IPS DF 19.7 (cell line): ENCODE results near the gene EPN1.

ENCODE experiments used
- DNase-seq: peaks from one replicate; pipeline ENCODE4 v3.0.0-alpha.2; 2013; ENCODE audit warnings: low read depth, low spot score

Gene EPN1

GRCh38 chr19:55679343-55680257, 4.6 kb downstream of the EPN1 start:
- DNase-seq, result no peak

DNA sequence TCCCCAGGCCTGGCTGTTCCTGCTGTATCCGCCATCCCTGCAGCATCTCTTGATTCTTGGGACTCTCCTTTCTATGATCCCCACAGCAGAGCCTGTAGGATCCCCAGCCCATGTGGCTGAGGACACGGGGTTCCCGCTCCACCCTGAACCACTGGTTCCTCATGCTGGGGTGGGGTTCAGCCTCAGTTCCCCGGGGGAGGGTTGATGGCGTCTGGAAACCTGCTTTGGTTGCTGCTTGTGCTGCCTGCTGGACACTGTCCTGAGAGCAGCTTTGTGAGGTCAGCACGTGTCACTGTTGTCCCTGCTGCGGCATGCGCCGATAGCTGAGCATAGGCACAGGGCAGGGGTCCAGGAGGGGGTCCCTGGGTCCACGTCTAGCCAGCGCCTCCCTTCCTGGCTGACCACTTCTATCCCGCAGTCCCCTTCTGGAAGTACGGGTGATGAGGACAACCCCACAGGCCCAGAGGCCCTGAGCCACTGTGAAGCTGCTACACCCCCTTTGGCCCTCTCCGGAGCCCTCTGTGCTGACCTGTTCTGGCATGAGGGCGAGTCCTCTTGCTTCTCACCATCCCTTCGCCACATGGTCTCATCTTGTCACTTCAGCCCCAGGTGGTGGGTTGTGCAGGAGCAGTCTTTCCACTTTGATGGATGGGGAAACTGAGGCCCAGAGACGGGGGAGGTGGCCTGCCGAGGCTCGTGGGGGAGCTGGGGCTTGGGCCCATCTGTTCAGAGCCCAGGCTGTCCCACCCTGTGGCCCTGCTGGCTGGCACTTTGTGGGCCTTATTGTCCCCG, 5.5 kb downstream of the EPN1 start:
- DNase-seq, result no peak

DNA sequence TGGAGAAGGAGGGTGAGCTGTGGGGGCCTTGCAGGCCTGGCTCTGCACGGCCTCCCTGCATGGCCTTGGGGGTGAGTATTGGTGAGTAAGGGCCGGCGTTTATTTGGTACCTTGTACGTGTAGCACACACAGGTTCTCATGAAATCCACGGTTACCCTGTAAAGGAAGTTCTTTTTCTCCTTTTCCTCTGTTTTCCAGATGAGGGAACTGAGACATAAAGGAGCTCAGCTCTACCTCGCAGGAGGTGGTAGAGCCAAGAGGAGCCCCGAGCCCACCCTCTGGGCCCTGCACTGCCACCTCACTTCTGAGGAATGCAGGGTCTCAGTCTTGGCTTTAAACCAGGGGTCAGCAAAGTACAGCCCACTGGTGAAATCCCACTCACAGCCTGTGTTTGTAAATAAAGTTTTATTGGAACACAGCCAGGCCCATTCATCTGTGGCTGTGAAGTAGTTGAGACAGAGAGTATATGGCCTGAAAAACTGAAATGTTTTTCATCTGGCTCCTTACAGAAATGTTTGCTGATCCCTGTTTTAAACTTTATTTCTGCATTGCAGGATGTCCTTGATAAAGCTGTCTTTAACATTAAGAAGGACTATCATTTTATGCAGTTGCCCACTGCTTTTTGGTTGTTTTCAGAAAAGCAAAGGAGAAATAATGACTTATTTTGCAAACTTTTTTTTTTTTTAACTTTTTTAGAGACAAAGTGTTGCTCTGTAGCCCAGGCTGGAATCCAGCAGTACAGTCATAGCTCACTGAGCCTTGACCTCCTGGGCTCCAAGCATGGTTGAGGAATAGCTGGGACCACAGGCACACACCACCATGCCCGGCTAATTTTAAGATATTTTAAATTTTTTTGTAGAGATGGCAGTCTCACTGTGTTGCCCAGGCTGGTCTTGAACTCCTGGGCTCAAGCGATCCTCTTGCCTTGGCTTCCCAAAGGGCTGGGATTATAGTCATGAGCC, 6.4 kb downstream of the EPN1 start:
- no peak for DNase-seq

DNA sequence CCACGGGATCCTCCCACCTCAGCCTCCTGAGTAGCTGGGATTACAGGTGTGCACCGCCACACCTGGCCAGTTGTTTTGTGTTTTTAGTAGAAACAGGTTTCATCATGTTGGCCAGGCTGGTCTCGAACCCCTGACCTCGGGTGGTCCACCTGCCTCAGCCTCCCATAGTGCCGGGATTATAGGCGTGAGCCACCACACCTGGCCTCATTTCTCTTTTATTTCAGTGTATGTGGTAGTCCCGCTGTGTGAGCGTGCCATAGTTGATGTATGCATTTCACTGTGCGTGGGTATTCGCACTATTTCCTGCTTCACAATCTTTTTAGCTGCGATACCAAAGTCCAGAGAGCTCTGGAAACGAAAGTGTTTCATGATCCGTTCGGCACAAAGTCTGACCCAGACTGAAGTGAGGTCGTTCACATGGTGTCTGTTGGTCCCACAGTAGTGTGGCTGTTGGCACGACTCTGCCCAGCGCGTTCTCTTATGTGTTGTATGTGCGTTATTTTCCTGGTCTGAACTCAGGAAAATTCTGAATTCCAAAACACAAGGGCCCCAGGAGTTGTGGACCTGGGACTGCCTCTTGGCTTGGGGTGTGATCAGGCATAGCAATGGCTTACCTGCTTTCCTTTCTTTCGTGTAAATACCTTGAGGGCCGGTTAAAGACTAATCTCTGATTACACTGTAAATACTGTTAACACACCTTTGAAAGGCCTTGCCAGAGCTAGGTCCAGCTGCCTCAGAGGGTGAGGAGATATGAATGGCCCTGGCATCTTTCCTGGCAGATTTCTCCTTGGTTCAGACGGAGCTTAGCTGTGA, 8.6 kb downstream of the EPN1 start:
- no peak for DNase-seq

DNA sequence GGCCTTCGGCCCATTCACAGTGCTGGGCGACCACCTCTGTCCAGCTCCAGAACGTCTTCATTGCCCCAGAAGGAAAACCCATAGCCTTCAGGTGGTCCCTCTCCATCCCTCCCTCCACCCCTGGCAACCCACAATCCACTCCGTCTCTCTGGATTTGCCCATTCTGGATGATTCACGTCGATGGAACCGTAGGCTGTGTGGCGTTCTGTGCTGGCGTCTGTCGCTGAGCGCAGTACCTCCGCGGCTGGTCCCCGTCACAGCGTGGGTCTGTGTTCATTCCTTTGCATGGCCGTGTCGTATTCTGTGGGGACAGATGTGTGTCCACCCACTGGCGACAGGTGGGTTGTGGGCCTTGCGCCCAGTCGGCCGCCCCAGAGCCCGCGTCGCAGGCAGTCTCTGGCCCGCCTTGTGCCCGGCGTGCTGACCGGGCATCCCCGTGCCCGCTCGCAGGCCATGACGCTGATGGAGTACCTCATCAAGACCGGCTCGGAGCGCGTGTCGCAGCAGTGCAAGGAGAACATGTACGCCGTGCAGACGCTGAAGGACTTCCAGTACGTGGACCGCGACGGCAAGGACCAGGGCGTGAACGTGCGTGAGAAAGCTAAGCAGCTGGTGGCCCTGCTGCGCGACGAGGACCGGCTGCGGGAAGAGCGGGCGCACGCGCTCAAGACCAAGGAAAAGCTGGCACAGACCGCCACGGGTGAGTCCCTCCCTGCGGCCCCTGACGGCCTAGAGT, 10.1 kb downstream of the EPN1 start:
- no peak for DNase-seq

DNA sequence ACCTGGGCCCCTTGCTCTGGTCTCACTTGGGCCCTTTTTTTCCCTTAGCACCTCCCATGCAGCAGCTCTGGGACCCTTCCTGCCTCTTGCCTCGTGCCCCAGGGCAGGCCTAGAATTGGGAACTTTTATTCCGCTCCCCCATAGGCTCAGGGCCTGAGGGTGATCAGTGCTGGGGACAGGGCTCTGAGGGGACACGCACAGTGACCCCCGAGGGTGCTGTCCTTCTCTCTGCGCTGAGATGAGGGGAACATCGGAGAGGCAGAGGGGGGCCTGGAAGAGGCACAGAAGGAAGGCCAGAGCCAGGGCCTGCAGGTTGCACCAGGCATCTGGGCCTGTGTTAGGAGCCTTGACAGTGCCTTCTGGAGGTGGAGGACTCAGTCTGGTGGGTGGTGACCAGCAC, 10.8 kb downstream of the EPN1 start:
- DNase-seq, result no peak

DNA sequence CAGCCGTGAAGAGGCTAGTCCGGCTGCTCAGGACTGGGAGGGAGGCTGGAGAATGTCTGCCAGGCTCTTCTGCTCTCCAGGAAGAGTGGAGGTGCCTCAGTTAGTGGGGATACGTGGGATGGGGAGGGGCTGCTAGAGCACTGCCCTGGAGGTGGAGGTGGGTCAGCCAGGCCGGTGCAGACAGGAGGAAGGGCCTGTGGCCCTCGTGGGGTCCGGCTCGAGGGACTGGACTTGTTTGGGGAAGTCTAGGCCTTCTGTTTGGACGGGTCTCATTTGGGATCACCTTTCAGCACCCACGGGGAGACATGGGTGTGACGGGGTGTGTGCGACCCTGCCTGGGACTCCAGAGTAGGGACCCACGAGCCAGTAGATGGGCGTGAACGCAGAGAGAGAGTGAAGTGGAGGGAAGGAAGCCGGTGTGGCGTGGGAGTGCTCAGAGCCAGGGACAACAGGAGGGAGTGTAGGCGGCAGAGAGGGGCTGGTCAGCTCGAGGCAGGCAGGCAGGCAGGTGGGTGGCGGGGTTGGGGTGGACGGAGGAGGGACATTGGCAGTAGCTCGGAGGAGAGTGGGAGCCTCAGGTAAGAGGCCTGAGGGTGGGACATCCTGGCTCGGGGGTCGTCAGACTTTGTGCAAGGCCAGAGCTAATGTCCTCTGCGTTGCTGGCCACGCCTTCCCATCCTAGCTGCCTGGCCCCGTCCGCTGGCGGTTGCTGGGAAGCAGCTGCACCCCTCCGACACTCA, 11.5 kb downstream of the EPN1 start:
- no peak for DNase-seq

- DNase-seq, result no peak
Observed at GRCh38 chr19:55687281-55688201, 12.5 kb downstream of the EPN1 start.

DNA sequence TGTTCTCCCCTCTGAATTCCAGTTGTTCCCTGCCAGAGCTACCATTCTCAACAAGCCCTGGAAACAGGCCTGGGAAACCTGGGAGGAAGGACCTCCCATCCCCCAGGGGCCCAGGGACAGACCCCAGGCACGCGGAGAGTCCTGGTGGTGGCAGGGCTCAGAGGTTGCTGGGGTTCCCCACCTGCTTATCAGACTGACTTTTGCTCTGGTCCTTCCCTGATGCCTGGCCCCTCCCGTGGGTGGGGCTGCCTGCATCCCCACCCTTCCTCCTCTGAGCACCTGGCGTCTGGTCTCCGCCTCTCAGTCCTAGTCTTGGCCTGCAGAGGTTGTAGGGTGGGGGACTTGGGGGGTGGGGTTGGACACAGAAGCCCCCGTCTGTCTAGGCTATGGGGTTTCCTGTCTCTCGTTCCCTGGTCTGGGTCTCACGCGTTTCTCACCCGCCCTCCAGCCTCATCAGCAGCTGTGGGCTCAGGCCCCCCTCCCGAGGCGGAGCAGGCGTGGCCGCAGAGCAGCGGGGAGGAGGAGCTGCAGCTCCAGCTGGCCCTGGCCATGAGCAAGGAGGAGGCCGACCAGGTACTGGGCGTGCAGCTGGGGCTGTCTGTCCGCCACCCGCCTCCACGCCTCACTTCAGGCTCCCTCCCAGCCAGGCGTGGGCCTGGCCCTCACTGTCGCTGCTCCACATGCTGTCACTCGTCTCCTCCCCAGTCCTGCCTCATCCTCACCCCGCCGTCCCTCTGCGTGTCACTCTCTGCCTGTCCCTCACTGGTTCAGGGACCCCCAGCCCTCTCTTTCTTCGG, 13.6 kb downstream of the EPN1 start:
- no peak for DNase-seq

DNA sequence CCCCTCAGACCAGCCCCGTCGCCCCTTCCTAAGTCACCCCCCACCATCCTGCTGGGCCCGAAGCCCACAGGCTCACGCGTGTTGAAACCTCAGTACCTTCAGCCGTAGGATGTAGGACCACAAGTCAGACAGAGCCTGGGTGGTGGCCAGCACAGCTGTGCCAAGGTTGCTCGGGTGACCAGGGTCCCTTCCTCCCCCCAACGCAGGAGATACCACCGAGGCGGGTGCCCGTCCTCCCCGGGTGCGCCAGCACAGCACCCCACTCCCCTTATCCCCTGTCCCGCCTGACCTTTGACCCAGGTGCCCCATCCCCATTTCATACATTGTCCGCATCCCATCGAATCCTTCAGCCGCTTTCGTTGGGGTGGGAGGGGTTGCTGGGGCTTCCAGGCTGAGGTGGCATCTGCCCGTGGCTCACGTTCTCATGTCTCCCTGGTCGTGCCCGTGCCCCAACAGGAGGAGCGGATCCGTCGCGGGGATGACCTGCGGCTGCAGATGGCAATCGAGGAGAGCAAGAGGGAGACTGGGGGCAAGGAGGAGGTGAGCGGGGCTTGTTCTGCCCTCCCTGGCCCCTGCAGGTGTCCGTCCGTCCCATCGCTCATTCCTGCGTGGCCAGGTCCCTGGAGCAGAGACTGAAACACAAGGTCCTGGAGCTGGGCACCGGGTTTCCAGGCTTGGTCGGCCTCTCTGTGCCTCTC, 14.5 kb downstream of the EPN1 start:
- DNase-seq, result no peak

GRCh38 chr19:55690109-55690768, 15.2 kb downstream of the EPN1 start:
- no peak for DNase-seq

DNA sequence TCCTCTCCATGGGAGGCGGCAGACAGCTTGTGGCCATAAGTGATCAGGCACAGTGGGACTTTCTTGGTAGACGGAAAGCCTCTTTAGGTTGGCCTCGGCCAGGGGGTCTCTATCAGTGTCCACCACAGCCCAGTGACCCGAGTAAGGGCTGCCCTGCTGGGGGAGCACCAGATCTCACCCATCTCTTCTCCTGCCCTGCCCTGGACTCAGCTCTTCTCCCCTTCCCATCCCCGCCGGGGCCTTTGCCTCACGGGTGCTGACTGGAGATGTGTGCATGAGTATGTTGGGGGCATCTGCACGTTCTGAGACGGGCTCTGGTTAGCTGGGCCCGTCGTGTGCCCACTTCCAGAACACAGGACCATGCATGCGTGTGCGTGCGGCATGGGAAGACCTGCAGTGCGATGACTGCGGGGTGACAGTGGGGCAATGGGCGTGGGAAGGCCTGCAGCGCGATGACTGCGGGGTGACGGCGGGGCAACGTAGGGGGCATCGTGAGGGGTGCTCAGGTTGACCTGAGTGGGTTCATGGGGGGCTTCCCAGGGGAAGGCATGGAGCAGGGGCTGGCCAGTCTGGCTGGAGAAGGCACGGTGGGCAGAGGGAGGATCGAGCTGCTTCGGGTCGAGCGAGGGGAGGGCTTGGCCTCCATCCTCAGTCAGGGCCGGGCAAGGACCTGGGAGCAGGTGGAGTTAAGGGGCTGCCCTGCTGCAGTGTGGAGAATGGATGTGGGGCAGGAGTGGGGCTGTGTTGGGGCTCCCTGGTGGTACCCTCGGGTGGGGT, 15.9 kb downstream of the EPN1 start:
- no peak for DNase-seq

DNA sequence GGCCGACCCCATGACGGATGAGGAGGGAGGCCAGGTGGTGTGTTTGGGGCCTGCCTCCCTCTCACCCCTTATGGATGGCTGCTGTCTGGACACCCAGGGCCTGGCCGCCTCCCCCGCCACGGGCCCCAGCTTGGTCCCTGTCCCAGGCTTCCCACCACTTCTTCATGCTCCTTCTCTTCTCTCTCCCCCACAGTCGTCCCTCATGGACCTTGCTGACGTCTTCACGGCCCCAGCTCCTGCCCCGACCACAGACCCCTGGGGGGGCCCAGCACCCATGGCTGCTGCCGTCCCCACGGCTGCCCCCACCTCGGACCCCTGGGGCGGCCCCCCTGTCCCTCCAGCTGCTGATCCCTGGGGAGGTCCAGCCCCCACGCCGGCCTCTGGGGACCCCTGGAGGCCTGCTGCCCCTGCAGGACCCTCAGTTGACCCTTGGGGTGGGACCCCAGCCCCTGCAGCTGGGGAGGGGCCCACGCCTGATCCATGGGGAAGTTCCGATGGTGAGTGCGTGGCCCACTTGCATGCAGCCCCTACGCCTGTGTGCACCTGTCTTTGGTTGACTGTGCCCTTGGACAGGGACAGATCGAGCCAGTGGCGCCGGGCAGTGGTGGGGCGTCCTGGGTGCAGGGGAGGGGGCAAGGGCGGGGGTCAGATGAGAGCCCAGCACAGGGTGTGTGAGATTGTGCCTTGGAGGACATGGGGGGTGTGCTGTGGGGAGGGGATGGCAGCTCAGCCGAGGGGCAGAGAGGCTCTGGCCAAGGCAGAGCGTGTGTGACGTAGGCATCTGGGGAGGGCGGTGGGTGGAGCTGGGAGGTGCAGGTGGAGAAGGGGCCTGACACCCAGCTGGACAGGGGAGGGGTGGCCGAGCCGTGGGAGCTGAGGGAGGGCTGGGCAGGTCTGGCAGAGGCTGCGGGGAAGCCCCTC, 16.8 kb downstream of the EPN1 start:
- no peak for DNase-seq

DNA sequence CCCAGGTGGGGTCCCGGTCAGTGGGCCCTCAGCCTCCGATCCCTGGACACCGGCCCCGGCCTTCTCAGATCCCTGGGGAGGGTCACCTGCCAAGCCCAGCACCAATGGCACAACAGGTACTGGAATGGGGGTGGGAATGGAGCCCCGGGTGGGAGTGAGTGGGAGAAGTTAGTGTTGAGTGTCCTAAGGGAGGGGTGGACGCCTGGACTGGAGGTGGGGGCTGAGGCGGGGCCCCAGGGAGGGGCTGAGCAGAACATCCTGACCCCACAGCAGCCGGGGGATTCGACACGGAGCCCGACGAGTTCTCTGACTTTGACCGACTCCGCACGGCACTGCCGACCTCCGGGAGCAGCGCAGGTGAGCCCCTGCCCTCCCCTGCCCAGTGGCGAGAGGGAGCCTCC, 17.7 kb downstream of the EPN1 start:
- no peak for DNase-seq
